ENCODE data around the gene ADAMTS2. TPM values are rescaled to one million over a fixed set of nuclear protein-coding genes. Genes with fewer than 3 reads are reported as not detected.

Gene ADAMTS2
- polyA plus RNA-seq, 3 donors = 5.3 to 40.7 (median 14.6) TPM

DNA sequence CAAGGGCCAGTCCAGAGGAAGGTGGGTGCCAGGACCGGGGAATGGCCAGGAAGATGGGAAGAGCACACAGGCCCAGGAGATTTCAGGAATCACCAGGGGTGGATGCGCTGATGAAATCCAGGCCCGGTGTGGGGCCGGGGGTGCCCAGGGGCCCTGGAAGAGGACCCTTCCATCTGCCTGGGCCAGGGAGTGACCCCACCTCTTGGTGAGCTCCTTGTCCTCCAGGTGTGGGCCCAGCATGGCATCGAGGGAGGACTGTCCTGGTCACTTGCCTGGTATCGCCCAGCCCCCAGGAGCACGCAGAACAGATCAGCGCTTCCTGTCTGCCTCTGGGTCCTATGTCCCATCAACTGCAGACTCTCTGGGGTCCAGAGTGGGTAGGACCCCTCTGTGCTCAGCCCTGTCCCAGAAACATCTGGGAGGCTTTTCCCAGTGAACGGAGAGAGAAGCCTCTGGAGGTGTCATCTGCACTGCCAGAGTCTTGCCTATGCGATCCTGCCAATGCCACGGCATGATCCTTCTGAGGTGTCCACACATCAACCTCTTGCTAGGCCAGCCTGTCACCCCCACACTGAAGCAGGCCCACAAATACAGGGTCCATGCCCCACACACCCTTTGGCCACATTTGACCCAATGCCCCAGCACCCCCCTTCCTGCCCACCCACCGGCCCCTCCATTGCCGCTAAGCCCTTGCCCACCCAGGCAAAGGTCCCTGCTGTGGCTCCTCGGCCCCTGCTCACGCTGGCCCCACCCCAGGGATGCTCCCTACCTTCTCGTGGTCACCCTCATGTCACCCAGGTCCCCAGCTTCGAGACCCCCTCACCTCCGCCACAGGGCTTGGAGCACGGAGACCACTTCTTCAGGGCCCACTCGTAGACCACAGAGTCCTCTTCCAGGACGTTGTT is 217.9 kb downstream of the ADAMTS2 start:
- no peak overlapping the region for H3K27ac ChIP-seq (ENCODE audit: low read depth, low read length)
- 86 to 93% (median 91%) methylated on average over 21 of the region's 21 CpGs for WGBS, 3 donors

DNA sequence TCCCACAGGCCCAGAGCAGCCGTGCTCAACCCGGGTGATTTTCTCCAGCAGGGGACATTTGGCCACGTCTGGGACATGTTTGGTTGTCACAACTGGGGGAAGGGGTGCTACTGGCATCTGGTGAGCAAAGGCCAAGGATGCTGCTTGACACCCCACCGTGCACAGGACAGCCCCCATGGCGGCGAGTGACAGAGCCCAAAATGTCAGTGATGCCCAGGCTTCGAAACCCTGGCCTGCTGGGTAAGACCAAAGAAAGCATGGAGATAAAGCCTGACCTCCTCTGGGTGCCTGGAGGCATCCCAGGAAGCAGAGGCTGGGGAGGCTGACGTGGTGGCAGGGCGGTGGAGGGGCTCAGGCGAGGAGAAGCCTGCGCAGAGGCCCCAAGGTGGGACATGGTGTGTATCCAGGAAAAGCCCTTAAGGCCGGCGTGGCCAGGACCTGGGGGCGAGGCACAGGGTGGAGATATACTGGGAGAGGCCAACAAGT is 218.7 kb downstream of the ADAMTS2 start:
- 75 to 88% (median 85%) methylated on average over 14 of the region's 14 CpGs for WGBS, 3 donors
- no peak overlapping the region for H3K27ac ChIP-seq (ENCODE audit: low read depth, low read length)

- 87 to 93% (median 92%) methylated on average over 21 to 25 of the region's 25 CpGs for WGBS, 3 donors
- H3K27ac ChIP-seq (ENCODE audit: low read depth, low read length) = no peak overlapping the region
Observed at GRCh38 chr5:179125789-179126505, 219.3 kb downstream of the ADAMTS2 start.

GRCh38 chr5:179124853-179125788 is 220.1 kb downstream of the ADAMTS2 start:
- 92 to 93% (median 93%) methylated on average over 43 of the region's 43 CpGs for WGBS, 3 donors
- no peak overlapping the region for H3K27ac ChIP-seq (ENCODE audit: low read depth, low read length)

- no peak overlapping the region for H3K27ac ChIP-seq (ENCODE audit: low read depth, low read length)
- WGBS, 3 donors = 85 to 94% (median 92%) methylated on average over 21 of the region's 21 CpGs
Observed at GRCh38 chr5:179124273-179124852, 220.9 kb downstream of the ADAMTS2 start.

DNA sequence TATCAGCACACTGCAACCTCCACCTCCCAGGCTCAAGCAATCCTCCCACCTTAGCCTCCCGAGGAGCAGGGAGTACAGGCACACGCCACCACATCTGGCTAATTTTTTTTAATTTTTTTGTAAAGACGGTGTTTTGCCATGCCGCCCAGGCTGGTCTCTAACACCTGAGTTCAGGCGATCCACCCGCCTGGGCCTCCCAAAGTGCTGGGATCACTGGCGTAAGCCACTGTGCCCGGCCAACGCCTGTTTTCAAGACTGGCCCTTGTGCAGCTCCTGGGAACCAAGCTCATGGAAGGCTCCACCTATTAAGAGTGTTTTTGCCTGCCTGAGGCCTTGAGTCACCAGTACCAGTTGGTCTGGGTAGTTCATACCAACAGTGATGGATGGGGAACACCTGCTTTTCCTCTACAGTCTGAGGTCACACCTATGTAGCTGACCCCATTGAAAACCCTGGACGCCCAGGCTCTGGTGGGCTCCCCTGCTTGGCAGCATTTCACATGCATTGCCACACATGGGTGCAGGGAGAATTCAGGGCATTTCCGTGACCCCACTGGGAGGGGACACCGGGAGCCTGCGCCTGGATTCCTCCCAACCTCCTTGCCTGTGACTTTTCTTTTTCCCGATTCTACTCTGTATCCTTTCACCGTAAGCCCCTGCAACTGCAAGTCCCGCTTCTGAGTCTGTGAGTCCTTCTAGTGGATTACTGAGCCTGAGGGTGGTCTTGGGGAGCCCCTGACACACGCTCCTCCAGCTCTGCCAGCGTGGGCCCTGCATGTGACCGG is 221.6 kb downstream of the ADAMTS2 start:
- 85 to 95% (median 94%) methylated on average over 19 of the region's 19 CpGs for WGBS, 3 donors
- no peak overlapping the region for H3K27ac ChIP-seq (ENCODE audit: low read depth, low read length)

DNA sequence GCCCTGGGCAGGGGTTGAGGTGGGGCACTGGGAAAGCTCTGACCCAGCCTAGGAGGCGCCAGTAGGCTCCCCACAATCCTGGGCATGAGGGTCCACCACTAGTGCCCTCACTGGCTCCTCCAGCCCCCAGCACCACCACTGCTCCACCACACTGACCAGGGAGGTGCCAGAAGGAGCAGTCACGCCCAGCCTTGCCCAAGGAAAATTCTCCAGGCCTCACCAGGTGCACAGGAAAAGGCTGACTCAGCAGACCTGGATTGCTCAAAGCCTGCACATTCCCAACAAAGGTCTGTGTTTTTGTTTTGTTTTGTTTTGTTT is 222.2 kb downstream of the ADAMTS2 start:
- H3K27ac ChIP-seq (ENCODE audit: low read depth, low read length) = no peak overlapping the region
- 68 to 100% (median 90%) methylated on average over 2 of the region's 2 CpGs for WGBS, 3 donors

- H3K27ac ChIP-seq (ENCODE audit: low read depth, low read length) = no peak overlapping the region
- WGBS, 3 donors = 78 to 92% (median 89%) methylated on average over 19 of the region's 19 CpGs
Observed at GRCh38 chr5:179122411-179123108, 222.7 kb downstream of the ADAMTS2 start.

GRCh38 chr5:179121667-179122111 is 223.6 kb downstream of the ADAMTS2 start:
- no peak overlapping the region for H3K27ac ChIP-seq (ENCODE audit: low read depth, low read length)
- 90 to 93% (median 91%) methylated on average over 24 to 25 of the region's 25 CpGs for WGBS, 3 donors

DNA sequence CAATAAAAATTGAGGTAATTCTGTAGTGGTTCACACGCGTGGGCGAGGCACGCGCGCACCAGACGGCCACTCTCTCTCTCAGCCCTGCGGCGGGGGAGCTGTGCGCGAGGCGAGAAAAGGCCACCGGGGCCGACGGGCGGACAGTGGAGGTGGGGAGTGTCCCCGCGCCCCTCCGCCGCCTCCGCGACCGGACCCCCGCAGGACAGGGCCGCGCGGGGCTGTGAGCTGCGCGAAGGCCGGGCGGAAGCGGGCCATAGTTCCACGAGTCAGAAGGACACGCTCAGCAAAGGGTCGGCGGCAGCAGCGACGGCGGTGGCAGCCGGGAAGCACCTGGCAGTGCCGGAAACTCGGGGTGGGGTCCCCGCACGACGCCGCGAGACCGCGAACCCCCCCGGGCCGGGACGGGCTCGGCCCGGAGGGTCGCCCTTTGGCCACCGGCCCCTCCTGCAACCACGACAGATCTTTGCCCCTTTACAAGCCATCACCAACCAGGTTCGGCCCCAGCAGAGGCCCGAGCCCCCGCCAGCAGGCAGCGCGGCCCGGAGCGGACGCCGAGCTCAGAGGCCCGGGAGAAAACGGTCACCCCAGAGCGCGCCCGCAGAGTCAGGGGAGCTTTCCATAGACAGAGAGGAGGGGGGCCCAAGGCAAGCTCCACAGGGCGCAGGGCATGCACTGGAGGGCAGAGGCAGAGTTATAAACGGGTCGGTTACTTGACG is 224.2 kb downstream of the ADAMTS2 start:
- no peak overlapping the region for H3K27ac ChIP-seq (ENCODE audit: low read depth, low read length)
- WGBS, 3 donors = 68 to 83% (median 82%) methylated on average over 63 to 75 of the region's 75 CpGs

- no peak overlapping the region for H3K27ac ChIP-seq (ENCODE audit: low read depth, low read length)
- WGBS, 3 donors = 87 to 96% (median 88%) methylated on average over 33 to 35 of the region's 35 CpGs
Observed at GRCh38 chr5:179120421-179120861, 224.8 kb downstream of the ADAMTS2 start.

DNA sequence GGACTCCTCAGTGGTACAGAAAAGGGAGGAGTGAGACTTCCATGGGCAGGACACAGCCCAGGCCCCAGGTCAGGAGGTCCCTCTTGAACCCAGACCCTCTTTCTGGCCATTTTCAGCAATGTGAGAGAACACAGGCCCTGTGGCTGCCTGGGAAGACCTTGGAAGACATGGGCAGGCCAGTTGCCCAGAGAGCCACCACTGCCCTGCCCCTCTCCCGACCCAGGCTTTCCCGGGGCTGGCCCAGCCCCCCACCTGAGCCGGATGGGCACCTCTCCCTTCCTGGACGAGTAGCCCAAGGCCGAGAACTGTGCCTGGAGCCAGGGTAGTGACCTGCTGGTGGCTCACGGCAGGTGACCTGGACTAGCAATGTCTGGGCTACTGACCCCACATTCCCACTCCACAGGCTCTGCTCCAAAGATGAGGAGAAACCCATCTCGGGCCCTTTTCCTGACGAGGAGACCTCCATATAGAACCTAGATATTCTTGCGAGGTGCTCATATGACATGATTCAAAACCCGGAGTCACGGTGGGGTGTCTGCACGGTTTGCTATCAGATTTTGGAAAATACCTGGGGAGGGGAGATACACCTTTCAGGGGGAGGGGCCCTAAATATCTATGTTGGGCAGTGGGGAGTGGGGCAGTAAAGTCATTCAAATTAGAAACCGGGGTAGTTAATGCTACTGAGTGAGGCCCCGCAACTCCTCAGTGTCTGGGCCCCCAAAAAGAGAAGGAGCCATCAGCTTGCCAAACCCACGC is 225.7 kb downstream of the ADAMTS2 start:
- 86 to 95% (median 90%) methylated on average over 15 of the region's 15 CpGs for WGBS, 3 donors
- H3K27ac ChIP-seq (ENCODE audit: low read depth, low read length) = no peak overlapping the region

- no peak overlapping the region for H3K27ac ChIP-seq (ENCODE audit: low read depth, low read length)
- WGBS, 3 donors = 88 to 95% (median 92%) methylated on average over 10 of the region's 10 CpGs
Observed at GRCh38 chr5:179118756-179119414, 226.4 kb downstream of the ADAMTS2 start.

DNA sequence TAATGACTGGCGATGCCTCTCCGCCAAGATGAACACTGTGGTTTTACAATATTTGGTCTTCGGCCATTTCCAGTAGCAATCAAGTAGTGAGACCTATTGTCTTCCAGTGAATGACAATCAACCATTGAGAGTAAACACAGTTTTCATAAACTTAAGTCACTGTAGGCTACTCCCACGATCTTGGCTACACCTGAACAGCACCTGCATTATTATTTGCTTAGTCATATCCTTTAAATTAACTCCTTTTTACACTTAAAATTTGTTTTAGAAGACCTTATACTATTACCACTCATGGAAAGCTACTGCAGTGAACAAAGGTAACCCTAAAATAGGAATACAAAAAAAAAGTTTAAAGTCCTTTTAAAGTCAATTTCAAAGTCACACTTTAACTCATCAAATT is 226.9 kb downstream of the ADAMTS2 start:
- H3K27ac ChIP-seq (ENCODE audit: low read depth, low read length) = no peak overlapping the region
- 77 to 82% (median 81%) methylated on average over 4 of the region's 4 CpGs for WGBS, 3 donors
